Esophagus muscularis mucosa (tissue), 4 donors: ENCODE data around the gene MAML3.

Experiments
- EP300 ChIP-seq: sonication (generic); formaldehyde crosslinking; IDR thresholded peaks from one replicate; pipeline ENCODE4 v1.6.1; 2017; ENCODE audit warnings: antibody characterized with exemption
- POLR2AphosphoS5 ChIP-seq, 2 donors: sonication (generic); formaldehyde crosslinking; IDR thresholded peaks; one replicate each; pipeline ENCODE4 v1.6.1; 2017; ENCODE audit warnings: antibody characterized with exemption in 2 of 2
- TF ChIP-seq, protein P1 (sequence below), 3 experiments: fragments of 200-600 bp in 2 of 3; fragments of 450-650 bp in 1 of 3; sonication (generic) in 2 of 3; IDR thresholded peaks; one replicate each; pipeline ENCODE4 v1.5.1; 2017 to 2019; ENCODE audit warnings: antibody characterized with exemption in 3 of 3, mild to moderate bottlenecking in 2 of 3, moderate library complexity in 1 of 3

DNA sequence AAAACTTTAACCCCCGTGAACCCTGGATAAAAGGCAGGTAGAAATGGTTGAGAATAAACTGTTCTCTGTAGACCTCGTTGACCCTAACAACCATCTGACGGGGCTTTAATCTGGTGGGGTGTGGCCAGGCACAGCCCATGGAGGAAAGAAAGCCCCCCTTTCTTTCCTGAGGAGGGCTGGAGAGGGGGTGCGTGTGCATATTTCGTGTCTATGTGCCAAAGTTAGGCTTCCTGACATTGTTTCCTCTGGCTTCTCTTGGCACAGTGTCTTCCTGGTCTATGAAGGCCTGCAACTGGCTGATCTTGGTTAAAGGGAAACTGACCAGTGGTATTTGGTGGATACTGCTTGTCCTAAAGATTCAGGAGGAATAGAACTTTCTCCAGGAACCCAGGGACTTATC, 391.3 kb downstream of the MAML3 start:
- TF ChIP-seq EP300 (no peak), POLR2AphosphoS5 (IDR thresholded peaks at IDR 0.05) (peak; percentile 19 to 33)
- TF ChIP-seq, protein P1, sequence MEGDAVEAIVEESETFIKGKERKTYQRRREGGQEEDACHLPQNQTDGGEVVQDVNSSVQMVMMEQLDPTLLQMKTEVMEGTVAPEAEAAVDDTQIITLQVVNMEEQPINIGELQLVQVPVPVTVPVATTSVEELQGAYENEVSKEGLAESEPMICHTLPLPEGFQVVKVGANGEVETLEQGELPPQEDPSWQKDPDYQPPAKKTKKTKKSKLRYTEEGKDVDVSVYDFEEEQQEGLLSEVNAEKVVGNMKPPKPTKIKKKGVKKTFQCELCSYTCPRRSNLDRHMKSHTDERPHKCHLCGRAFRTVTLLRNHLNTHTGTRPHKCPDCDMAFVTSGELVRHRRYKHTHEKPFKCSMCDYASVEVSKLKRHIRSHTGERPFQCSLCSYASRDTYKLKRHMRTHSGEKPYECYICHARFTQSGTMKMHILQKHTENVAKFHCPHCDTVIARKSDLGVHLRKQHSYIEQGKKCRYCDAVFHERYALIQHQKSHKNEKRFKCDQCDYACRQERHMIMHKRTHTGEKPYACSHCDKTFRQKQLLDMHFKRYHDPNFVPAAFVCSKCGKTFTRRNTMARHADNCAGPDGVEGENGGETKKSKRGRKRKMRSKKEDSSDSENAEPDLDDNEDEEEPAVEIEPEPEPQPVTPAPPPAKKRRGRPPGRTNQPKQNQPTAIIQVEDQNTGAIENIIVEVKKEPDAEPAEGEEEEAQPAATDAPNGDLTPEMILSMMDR (IDR thresholded peaks at IDR 0.05), result no peak
